HepG2 (cell line): Measurements from ENCODE around the gene LAPTM4A. TPM values are rescaled to one million over a fixed set of nuclear protein-coding genes. Genes with fewer than 3 reads are reported as not detected.

ENCODE experiments used
- GTF3A ChIP-seq: sonication (generic); formaldehyde crosslinking; conservative IDR thresholded peaks from 2 replicates; pipeline ENCODE4 v1.4.0; 2020; ENCODE audit warnings: mild to moderate bottlenecking, missing genetic modification reagents
- NFKBIZ ChIP-seq: IDR thresholded peaks from 2 replicates; pipeline ENCODE4 v1.6.1; 2018; ENCODE audit warnings: missing genetic modification reagents, missing compliant biosample characterization
- PHF21A ChIP-seq: sonication (generic); formaldehyde crosslinking; IDR thresholded peaks from 2 replicates; pipeline ENCODE4 v1.5.0; 2020; ENCODE audit warnings: mild to moderate bottlenecking, missing genetic modification reagents
- SOX5 ChIP-seq: IDR thresholded peaks from 2 replicates; pipeline ENCODE4 v1.6.1; 2016; ENCODE audit warnings: borderline replicate concordance
- ZFX ChIP-seq: sonication (generic); formaldehyde crosslinking; IDR thresholded peaks from 2 replicates; pipeline ENCODE4 v1.4.0; 2020; ENCODE audit warnings: mild to moderate bottlenecking, low read depth, missing genetic modification reagents, moderate library complexity
- ZNF124 ChIP-seq: sonication (generic); formaldehyde crosslinking; IDR thresholded peaks from 2 replicates; pipeline ENCODE4 v1.4.0; 2020; ENCODE audit warnings: missing genetic modification reagents
- ZNF292 ChIP-seq: sonication (generic); formaldehyde crosslinking; IDR thresholded peaks from 2 replicates; pipeline ENCODE4 v1.8.1; 2022; ENCODE audit warnings: mild to moderate bottlenecking, low read depth, missing genetic modification reagents, borderline replicate concordance
- ZNF34 ChIP-seq: sonication (generic); formaldehyde crosslinking; IDR thresholded peaks from 2 replicates; pipeline ENCODE4 v1.4.0; 2020; ENCODE audit warnings: mild to moderate bottlenecking, missing genetic modification reagents, borderline replicate concordance
- ZNF883 ChIP-seq: sonication (generic); formaldehyde crosslinking; IDR thresholded peaks from 2 replicates; pipeline ENCODE4 v1.5.1; 2020; ENCODE audit warnings: mild to moderate bottlenecking, missing genetic modification reagents; ENCODE audit errors: not compliant biosample characterization
- polyA plus RNA-seq, 8 experiments: library from polyadenylated mRNA; depleted of rRNA in 3 of 8; stranded (reverse) in 7 of 8; unstranded in 1 of 8; fragments of >200 nt; fragmentation: Illumina TruSeq in 4 of 8; extraction: Trizol in 4 of 8; gene quantifications; 2 replicates each; pipeline versions ENCODE4 v1.2.1 to v1.2.3, GENCODE V29; 2011 to 2016; ENCODE audit warnings: low read depth in 4 of 8, missing spikeins in 1 of 8, mixed read lengths in 1 of 8; ENCODE audit not compliant: insufficient read depth in 1 of 8
- total RNA-seq, 5 experiments: library from RNA; depleted of rRNA; stranded (reverse); fragments of >200 nt; fragmentation: Illumina TruSeq; extraction: Trizol; gene quantifications; 2 replicates each; pipeline ENCODE4 v1.2.3, GENCODE V29; 2016; ENCODE audit warnings: low read depth in 1 of 5
- TF ChIP-seq, protein P1 (sequence below): sonication (generic); formaldehyde crosslinking; IDR thresholded peaks from 2 replicates; pipeline ENCODE4 v1.4.0; 2020; ENCODE audit warnings: missing genetic modification reagents
- TF ChIP-seq, protein P2 (sequence below): sonication (generic); formaldehyde crosslinking; IDR thresholded peaks from 2 replicates; pipeline ENCODE4 v1.5.0; 2020; ENCODE audit warnings: mild to moderate bottlenecking, missing genetic modification reagents, borderline replicate concordance
- TF ChIP-seq, protein P3 (sequence below): sonication (generic); formaldehyde crosslinking; IDR thresholded peaks from 2 replicates; pipeline ENCODE4 v1.8.0; 2022; ENCODE audit warnings: mild to moderate bottlenecking, missing genetic modification reagents; ENCODE audit not compliant: insufficient replicate concordance
- TF ChIP-seq, protein P4 (sequence below): sonication (generic); formaldehyde crosslinking; IDR thresholded peaks from 2 replicates; pipeline ENCODE4 v1.5.1; 2020; ENCODE audit warnings: missing genetic modification reagents, mild to moderate bottlenecking, borderline replicate concordance

The LAPTM4A gene
- total and polyA plus RNA-seq, 2 of the 13 experiments (the other 11 are each of a cell fraction or from before 2014, with no cell fraction given) = 116 to 558 TPM

DNA sequence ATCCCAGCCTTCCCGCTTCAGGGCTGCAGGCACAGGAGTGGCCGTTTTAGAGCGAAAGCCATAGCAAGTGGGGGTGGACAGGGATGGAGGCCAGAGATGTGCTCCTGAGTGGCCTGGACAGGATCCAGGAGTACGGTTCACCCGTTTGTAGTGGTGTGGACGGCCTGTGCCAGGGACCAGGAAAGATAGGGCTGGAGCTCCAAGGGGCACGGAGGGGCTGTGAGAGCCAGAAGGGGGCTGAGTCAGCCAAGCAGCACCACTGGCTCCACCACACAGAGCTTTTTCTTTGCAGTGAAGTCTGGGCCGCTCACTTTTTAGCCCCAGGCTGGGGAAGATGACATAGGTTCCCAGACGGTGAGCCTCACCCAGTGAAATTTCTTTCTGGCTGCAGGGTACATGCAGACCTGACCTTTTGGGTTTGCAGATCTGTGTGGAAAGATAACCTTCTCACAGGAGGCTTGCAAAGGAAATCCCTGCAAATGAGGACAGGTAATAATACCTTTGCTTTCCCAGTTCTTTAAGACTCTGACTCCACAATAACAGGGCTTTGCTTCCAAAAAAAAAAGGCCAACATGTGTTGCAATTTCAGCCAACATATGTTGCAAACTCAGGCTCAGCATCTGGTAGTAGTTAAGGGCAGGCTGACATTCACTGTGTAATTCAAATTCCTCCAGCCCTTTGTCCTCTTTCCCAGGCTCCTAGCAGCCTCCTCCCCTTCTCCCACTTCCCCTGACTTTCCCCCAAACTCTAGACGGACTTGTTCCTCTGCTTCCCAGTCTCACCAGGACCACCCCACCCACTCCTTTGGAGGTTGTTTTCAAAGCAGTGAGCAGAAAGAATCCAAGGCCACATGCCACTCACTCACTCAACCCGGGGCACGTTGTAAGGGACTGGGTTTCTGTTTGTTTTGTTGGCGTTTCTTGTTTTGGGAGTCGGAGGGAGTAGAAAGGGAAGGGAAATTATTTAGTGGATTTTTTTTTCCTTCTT lies 20.3 kb upstream of the LAPTM4A start (continued):
- TF ChIP-seq ZNF34 (peak; percentile 71; the same call in 1 of the 2 replicates), ZNF292 (CRISPR knock-in tag) (peak; percentile 74; the same call in 1 of the 2 replicates), SOX5 (peak; percentile 69; the same call in 1 of the 2 replicates), PHF21A (CRISPR knock-in tag) (peak; percentile 73; the same call in 1 of the 2 replicates), ZFX (peak; percentile 40; the same call in 1 of the 2 replicates), NFKBIZ (CRISPR knock-in tag) (peak; percentile 57; the same call in 1 of the 2 replicates), ZNF124 (CRISPR knock-in tag) (0 out of 2 replicates have a peak, but pooled peaks have one; percentile 36), GTF3A (CRISPR knock-in tag) (0 out of 2 replicates have a peak, but pooled peaks have one; percentile 55), ZNF883 (no peak)
- TF ChIP-seq, protein P1, sequence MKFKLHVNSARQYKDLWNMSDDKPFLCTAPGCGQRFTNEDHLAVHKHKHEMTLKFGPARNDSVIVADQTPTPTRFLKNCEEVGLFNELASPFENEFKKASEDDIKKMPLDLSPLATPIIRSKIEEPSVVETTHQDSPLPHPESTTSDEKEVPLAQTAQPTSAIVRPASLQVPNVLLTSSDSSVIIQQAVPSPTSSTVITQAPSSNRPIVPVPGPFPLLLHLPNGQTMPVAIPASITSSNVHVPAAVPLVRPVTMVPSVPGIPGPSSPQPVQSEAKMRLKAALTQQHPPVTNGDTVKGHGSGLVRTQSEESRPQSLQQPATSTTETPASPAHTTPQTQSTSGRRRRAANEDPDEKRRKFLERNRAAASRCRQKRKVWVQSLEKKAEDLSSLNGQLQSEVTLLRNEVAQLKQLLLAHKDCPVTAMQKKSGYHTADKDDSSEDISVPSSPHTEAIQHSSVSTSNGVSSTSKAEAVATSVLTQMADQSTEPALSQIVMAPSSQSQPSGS = 0 out of 2 replicates have a peak, but pooled peaks have one; percentile 47
- TF ChIP-seq, protein P2, sequence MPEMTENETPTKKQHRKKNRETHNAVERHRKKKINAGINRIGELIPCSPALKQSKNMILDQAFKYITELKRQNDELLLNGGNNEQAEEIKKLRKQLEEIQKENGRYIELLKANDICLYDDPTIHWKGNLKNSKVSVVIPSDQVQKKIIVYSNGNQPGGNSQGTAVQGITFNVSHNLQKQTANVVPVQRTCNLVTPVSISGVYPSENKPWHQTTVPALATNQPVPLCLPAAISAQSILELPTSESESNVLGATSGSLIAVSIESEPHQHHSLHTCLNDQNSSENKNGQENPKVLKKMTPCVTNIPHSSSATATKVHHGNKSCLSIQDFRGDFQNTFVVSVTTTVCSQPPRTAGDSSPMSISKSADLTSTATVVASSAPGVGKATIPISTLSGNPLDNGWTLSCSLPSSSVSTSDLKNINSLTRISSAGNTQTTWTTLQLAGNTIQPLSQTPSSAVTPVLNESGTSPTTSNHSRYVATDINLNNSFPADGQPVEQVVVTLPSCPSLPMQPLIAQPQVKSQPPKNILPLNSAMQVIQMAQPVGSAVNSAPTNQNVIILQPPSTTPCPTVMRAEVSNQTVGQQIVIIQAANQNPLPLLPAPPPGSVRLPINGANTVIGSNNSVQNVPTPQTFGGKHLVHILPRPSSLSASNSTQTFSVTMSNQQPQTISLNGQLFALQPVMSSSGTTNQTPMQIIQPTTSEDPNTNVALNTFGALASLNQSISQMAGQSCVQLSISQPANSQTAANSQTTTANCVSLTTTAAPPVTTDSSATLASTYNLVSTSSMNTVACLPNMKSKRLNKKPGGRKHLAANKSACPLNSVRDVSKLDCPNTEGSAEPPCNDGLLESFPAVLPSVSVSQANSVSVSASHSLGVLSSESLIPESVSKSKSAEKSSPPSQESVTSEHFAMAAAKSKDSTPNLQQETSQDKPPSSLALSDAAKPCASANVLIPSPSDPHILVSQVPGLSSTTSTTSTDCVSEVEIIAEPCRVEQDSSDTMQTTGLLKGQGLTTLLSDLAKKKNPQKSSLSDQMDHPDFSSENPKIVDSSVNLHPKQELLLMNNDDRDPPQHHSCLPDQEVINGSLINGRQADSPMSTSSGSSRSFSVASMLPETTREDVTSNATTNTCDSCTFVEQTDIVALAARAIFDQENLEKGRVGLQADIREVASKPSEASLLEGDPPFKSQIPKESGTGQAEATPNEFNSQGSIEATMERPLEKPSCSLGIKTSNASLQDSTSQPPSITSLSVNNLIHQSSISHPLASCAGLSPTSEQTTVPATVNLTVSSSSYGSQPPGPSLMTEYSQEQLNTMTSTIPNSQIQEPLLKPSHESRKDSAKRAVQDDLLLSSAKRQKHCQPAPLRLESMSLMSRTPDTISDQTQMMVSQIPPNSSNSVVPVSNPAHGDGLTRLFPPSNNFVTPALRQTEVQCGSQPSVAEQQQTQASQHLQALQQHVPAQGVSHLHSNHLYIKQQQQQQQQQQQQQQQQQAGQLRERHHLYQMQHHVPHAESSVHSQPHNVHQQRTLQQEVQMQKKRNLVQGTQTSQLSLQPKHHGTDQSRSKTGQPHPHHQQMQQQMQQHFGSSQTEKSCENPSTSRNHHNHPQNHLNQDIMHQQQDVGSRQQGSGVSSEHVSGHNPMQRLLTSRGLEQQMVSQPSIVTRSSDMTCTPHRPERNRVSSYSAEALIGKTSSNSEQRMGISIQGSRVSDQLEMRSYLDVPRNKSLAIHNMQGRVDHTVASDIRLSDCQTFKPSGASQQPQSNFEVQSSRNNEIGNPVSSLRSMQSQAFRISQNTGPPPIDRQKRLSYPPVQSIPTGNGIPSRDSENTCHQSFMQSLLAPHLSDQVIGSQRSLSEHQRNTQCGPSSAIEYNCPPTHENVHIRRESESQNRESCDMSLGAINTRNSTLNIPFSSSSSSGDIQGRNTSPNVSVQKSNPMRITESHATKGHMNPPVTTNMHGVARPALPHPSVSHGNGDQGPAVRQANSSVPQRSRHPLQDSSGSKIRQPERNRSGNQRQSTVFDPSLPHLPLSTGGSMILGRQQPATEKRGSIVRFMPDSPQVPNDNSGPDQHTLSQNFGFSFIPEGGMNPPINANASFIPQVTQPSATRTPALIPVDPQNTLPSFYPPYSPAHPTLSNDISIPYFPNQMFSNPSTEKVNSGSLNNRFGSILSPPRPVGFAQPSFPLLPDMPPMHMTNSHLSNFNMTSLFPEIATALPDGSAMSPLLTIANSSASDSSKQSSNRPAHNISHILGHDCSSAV (CRISPR knock-in tag) = no peak
- TF ChIP-seq, protein P3, sequence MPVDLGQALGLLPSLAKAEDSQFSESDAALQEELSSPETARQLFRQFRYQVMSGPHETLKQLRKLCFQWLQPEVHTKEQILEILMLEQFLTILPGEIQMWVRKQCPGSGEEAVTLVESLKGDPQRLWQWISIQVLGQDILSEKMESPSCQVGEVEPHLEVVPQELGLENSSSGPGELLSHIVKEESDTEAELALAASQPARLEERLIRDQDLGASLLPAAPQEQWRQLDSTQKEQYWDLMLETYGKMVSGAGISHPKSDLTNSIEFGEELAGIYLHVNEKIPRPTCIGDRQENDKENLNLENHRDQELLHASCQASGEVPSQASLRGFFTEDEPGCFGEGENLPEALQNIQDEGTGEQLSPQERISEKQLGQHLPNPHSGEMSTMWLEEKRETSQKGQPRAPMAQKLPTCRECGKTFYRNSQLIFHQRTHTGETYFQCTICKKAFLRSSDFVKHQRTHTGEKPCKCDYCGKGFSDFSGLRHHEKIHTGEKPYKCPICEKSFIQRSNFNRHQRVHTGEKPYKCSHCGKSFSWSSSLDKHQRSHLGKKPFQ (CRISPR knock-in tag) = no peak
- TF ChIP-seq, protein P4, sequence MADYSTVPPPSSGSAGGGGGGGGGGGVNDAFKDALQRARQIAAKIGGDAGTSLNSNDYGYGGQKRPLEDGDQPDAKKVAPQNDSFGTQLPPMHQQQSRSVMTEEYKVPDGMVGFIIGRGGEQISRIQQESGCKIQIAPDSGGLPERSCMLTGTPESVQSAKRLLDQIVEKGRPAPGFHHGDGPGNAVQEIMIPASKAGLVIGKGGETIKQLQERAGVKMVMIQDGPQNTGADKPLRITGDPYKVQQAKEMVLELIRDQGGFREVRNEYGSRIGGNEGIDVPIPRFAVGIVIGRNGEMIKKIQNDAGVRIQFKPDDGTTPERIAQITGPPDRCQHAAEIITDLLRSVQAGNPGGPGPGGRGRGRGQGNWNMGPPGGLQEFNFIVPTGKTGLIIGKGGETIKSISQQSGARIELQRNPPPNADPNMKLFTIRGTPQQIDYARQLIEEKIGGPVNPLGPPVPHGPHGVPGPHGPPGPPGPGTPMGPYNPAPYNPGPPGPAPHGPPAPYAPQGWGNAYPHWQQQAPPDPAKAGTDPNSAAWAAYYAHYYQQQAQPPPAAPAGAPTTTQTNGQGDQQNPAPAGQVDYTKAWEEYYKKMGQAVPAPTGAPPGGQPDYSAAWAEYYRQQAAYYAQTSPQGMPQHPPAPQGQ = 0 out of 2 replicates have a peak, but pooled peaks have one; percentile 46
